H1 (cell line): ENCODE data around the gene XPO1. TPM values are rescaled to one million over a fixed set of nuclear protein-coding genes. Genes with fewer than 3 reads are reported as not detected.

Source experiments
- CTCF ChIA-PET: fragments of 300-600 bp; sonication (Branson Sonifier 250); formaldehyde crosslinking; loops from one replicate; lab custom pipeline; 2021; ENCODE audit not compliant: partially characterized antibody; lab: Charles Lee
- POLR2A ChIA-PET: fragments of 300-600 bp; sonication (Branson Sonifier 250); formaldehyde crosslinking; loops from one replicate; lab custom pipeline; 2021; ENCODE audit warnings: inconsistent platforms; ENCODE audit not compliant: partially characterized antibody; lab: Charles Lee
- DNase-seq, 2 experiments: peaks; one replicate each; pipeline versions ENCODE4 v3.0.0 to v3.0.0-alpha.2; 2010 to 2022; ENCODE audit warnings: low spot score in 2 of 2, low read depth in 1 of 2, mixed read lengths in 1 of 2
- FAIRE-seq: peaks from 2 replicates; lab custom pipeline; 2011; peaks lifted over from hg19 to GRCh38; lab: Jason Lieb, UNC
- H2AFZ ChIP-seq: 2 replicates; pipeline ENCODE4 v1.8.1; 2012; ENCODE audit warnings: low read length, inconsistent platforms
- H2AK5ac ChIP-seq: 2 replicates; pipeline ENCODE4 v1.6.1; 2013; ENCODE audit warnings: low read depth, low read length
- H2BK120ac ChIP-seq: replicated peaks from 2 replicates; pipeline ENCODE3; 2013; ENCODE audit warnings: low read depth, low read length, inconsistent platforms
- H2BK12ac ChIP-seq: 2 replicates; pipeline ENCODE4 v1.6.1; 2013; ENCODE audit warnings: low read depth, low read length
- H2BK15ac ChIP-seq: 2 replicates; pipeline ENCODE4 v1.6.1; 2013; ENCODE audit warnings: low read length
- H2BK20ac ChIP-seq: 2 replicates; pipeline ENCODE4 v1.6.1; 2013; ENCODE audit warnings: low read length
- H2BK5ac ChIP-seq: 2 replicates; pipeline ENCODE4 v1.6.1; 2013; ENCODE audit warnings: low read depth, low read length
- H3K14ac ChIP-seq: 2 replicates; pipeline ENCODE4 v1.6.1; 2013; ENCODE audit warnings: inconsistent platforms; ENCODE audit not compliant: insufficient read length
- H3K18ac ChIP-seq: 2 replicates; pipeline ENCODE4 v1.6.1; 2013; ENCODE audit warnings: low read length; ENCODE audit errors: extremely low read depth
- H3K23ac ChIP-seq: 2 replicates; pipeline ENCODE4 v1.6.1; 2013; ENCODE audit warnings: inconsistent platforms; ENCODE audit not compliant: insufficient read length
- H3K23me2 ChIP-seq: 2 replicates; pipeline ENCODE4 v1.6.1; 2013; ENCODE audit warnings: low read depth, low read length
- H3K27ac ChIP-seq: 2 replicates; pipeline ENCODE4 v1.6.1; 2011; ENCODE audit warnings: low read depth, low read length, inconsistent platforms
- H3K27me3 ChIP-seq, 4 experiments: replicated peaks in 1 of 4; 1 replicate in 1 of 4; 2 replicates in 3 of 4; pipeline versions ENCODE4 v1.6.1 to v1.8.1; 2011 to 2013; ENCODE audit warnings: low read length in 3 of 4, mild to moderate bottlenecking in 3 of 4, inconsistent platforms in 2 of 4, mixed read lengths in 2 of 4, moderate library complexity in 1 of 4; ENCODE audit not compliant: control insufficient read depth in 3 of 4, insufficient read depth in 3 of 4; ENCODE audit errors: extremely low read depth in 1 of 4
- H3K36me3 ChIP-seq, 4 experiments: 2 replicates each; pipeline versions ENCODE4 v1.6.1 to v1.8.1; 2011 to 2013; ENCODE audit warnings: mild to moderate bottlenecking in 4 of 4, low read length in 3 of 4, moderate library complexity in 2 of 4, control low read depth in 1 of 4, inconsistent platforms in 1 of 4; ENCODE audit not compliant: insufficient read depth in 4 of 4, control insufficient read depth in 2 of 4
- H3K4ac ChIP-seq: replicated peaks from 2 replicates; pipeline ENCODE3; 2013; ENCODE audit warnings: low read length, low read depth, mixed read lengths, inconsistent platforms; ENCODE audit not compliant: insufficient read length
- H3K4me1 ChIP-seq, 4 experiments: replicated peaks in 1 of 4; 1 replicate in 1 of 4; 2 replicates in 3 of 4; pipeline versions ENCODE4 v1.6.1 to v1.8.1; 2011 to 2013; ENCODE audit warnings: low read length in 3 of 4, inconsistent platforms in 2 of 4, mixed read lengths in 1 of 4; ENCODE audit not compliant: insufficient read depth in 4 of 4, control insufficient read depth in 3 of 4
- H3K4me2 ChIP-seq, 2 experiments: 2 replicates each; pipeline versions ENCODE4 v1.6.1 to v1.8.1; 2011 to 2013; ENCODE audit warnings: low read depth in 2 of 2, low read length in 2 of 2, control low read depth in 1 of 2, inconsistent platforms in 1 of 2, mild to moderate bottlenecking in 1 of 2; ENCODE audit not compliant: insufficient read depth in 1 of 2
- H3K4me3 ChIP-seq, 4 experiments: fragments of 200-600, 300-600 bp in 1 of 4; sonication (generic), shearing (Covaris generic), sonication (Bioruptor Twin) in 1 of 4; 2 replicates each; pipeline versions ENCODE4 v1.5.1 to v1.8.1; 2011 to 2016; ENCODE audit warnings: low read length in 4 of 4, low read depth in 3 of 4, control low read depth in 2 of 4, inconsistent platforms in 2 of 4, mild to moderate bottlenecking in 2 of 4, mixed read lengths in 1 of 4, moderate library complexity in 1 of 4; ENCODE audit not compliant: insufficient read depth in 2 of 4; ENCODE audit errors: extremely low read depth in 1 of 4
- H3K56ac ChIP-seq: replicated peaks from 2 replicates; pipeline ENCODE3; 2013; ENCODE audit warnings: low read depth, mild to moderate bottlenecking, mixed read lengths, low read length, inconsistent platforms; ENCODE audit not compliant: insufficient read length
- H3K79me1 ChIP-seq: 2 replicates; pipeline ENCODE4 v1.6.1; 2013; ENCODE audit warnings: low read depth, low read length, control low read depth
- H3K79me2 ChIP-seq, 2 experiments: 2 replicates each; pipeline versions ENCODE4 v1.6.1 to v1.8.1; 2012 to 2013; ENCODE audit warnings: low read length in 2 of 2, mild to moderate bottlenecking in 2 of 2, inconsistent platforms in 1 of 2; ENCODE audit not compliant: insufficient read depth in 2 of 2, control insufficient read depth in 1 of 2
- H3K9ac ChIP-seq, 4 experiments: replicated peaks in 1 of 4; 1 replicate in 1 of 4; 2 replicates in 3 of 4; pipeline versions ENCODE4 v1.6.1 to v1.8.1; 2011 to 2013; ENCODE audit warnings: low read depth in 3 of 4, low read length in 3 of 4, control low read depth in 2 of 4, mild to moderate bottlenecking in 2 of 4, moderate library complexity in 2 of 4, inconsistent platforms in 1 of 4; ENCODE audit errors: extremely low read depth in 1 of 4
- H3K9me3 ChIP-seq, 2 experiments: 2 replicates each; pipeline versions ENCODE4 v1.6.1 to v1.8.1; 2012 to 2013; ENCODE audit warnings: mild to moderate bottlenecking in 2 of 2, moderate library complexity in 2 of 2, control low read depth in 1 of 2, inconsistent platforms in 1 of 2, low read depth in 1 of 2, low read length in 1 of 2, mixed read lengths in 1 of 2; ENCODE audit not compliant: insufficient read depth in 2 of 2
- H4K20me1 ChIP-seq, 2 experiments: replicated peaks in 1 of 2; 2 replicates each; pipeline versions ENCODE3 to v1.8.1; 2011 to 2013; ENCODE audit warnings: inconsistent platforms in 2 of 2, low read length in 2 of 2, mild to moderate bottlenecking in 1 of 2; ENCODE audit not compliant: insufficient read depth in 2 of 2, control insufficient read depth in 1 of 2
- H4K5ac ChIP-seq: 2 replicates; pipeline ENCODE4 v1.6.1; 2013; ENCODE audit warnings: low read length, low read depth, mixed read lengths, inconsistent platforms; ENCODE audit not compliant: insufficient read length
- H4K8ac ChIP-seq: 2 replicates; pipeline ENCODE4 v1.8.0; 2013; ENCODE audit warnings: mild to moderate bottlenecking, moderate library complexity, low read length, inconsistent platforms; ENCODE audit not compliant: insufficient read depth; ENCODE audit errors: extremely low read depth
- H4K91ac ChIP-seq: replicated peaks from 2 replicates; pipeline ENCODE3; 2013; ENCODE audit warnings: low read length, mixed read lengths, inconsistent platforms; ENCODE audit not compliant: insufficient read length
- BCL11A ChIP-seq, 2 experiments: IDR thresholded peaks; one replicate each; pipeline ENCODE4 v1.6.1; 2011; ENCODE audit warnings: low read depth in 2 of 2, low read length in 2 of 2, mild to moderate bottlenecking in 2 of 2
- CBX8 ChIP-seq: fragments of 300-800, 300-1000 bp; sonication (generic); IDR thresholded peaks from 2 replicates; pipeline ENCODE4 v1.7.1; 2016; ENCODE audit warnings: low read depth, low read length, borderline replicate concordance
- GABPA ChIP-seq: IDR thresholded peaks from 2 replicates; pipeline ENCODE4 v1.6.1; 2011; ENCODE audit warnings: mild to moderate bottlenecking, low read length, moderate library complexity, borderline replicate concordance; ENCODE audit not compliant: insufficient read depth
- GTF2F1 ChIP-seq: IDR thresholded peaks from 2 replicates; pipeline ENCODE4 v1.6.1; 2012; ENCODE audit warnings: low read depth, low read length, improper control_type of control experiment, borderline replicate concordance
- NRF1 ChIP-seq: IDR thresholded peaks from 2 replicates; pipeline ENCODE4 v1.6.1; 2011; ENCODE audit warnings: mild to moderate bottlenecking, low read depth, low read length, improper control_type of control experiment
- POLR2AphosphoS5 ChIP-seq: IDR thresholded peaks from 2 replicates; pipeline ENCODE4 v1.6.1; 2011; ENCODE audit warnings: low read depth, low read length
- RBBP5 ChIP-seq: IDR thresholded peaks from 2 replicates; pipeline ENCODE4 v1.7.1; 2012; ENCODE audit warnings: low read depth, mild to moderate bottlenecking, inconsistent platforms, low read length, moderate library complexity, borderline replicate concordance
- RXRA ChIP-seq: IDR thresholded peaks from 2 replicates; pipeline ENCODE4 v1.6.1; 2011; ENCODE audit warnings: low read depth, mild to moderate bottlenecking, low read length, moderate library complexity; ENCODE audit not compliant: insufficient read depth
- SIRT6 ChIP-seq: IDR thresholded peaks from one replicate; pipeline ENCODE4 v1.7.1; 2012; ENCODE audit warnings: low read length, inconsistent platforms
- TCF12 ChIP-seq: IDR thresholded peaks from 2 replicates; pipeline ENCODE4 v1.6.1; 2011; ENCODE audit warnings: low read depth, mild to moderate bottlenecking, low read length
- TEAD4 ChIP-seq: IDR thresholded peaks from 2 replicates; pipeline ENCODE4 v1.6.1; 2012; ENCODE audit warnings: low read depth, low read length, inconsistent platforms, mixed read lengths
- YY1 ChIP-seq: IDR thresholded peaks from 2 replicates; pipeline ENCODE4 v1.6.1; 2011; ENCODE audit warnings: low read depth, mild to moderate bottlenecking, low read length
- WGBS, 2 experiments: shearing (Covaris generic) in 1 of 2; methylation state at CpG; one replicate each; pipeline versions ENCODE4 v1.1.6 to v1.1.7; 2013 to 2015; ENCODE audit warnings: low lambda C conversion rate in 2 of 2, mixed read lengths in 2 of 2, inconsistent platforms in 1 of 2, low coverage in 1 of 2, missing lambda C conversion rate in 1 of 2; ENCODE audit not compliant: insufficient replicate concordance in 2 of 2, insufficient coverage in 1 of 2, insufficient read length in 1 of 2; ENCODE audit errors: extremely low coverage in 1 of 2, missing lambda C conversion rate in 1 of 2; 5-methylcytosine and 5-hydroxymethylcytosine counted together
- polyA plus RNA-seq, 7 experiments: library from polyadenylated mRNA; depleted of rRNA in 3 of 7; stranded (reverse) in 5 of 7; unstranded in 2 of 7; fragments of >200 nt in 5 of 7; fragments of 200-250 nt in 2 of 7; gene quantifications; 1 replicate in 5 of 7; 2 replicates in 1 of 7; 4 replicates in 1 of 7; pipeline versions ENCODE4 v1.2.1 to v1.2.3, GENCODE V29; 2011 to 2013; ENCODE audit warnings: missing spikeins in 2 of 7, mixed read lengths in 2 of 7
- total RNA-seq: library from RNA; stranded (reverse); fragmentation: NEBNext Ultra II Directional; extraction: Animal tissue kit (Norgen Biotek cat#: 25700); gene quantifications from 2 replicates; pipeline ENCODE4 v1.2.1, GENCODE V29; 2021
- TF ChIP-seq, protein P1 (sequence below): IDR thresholded peaks from 2 replicates; pipeline ENCODE4 v1.6.1; 2012; ENCODE audit warnings: low read length, inconsistent platforms

Gene XPO1
- total and polyA plus RNA-seq, 2 of the 8 experiments (the other 6 are each of a cell fraction or from before 2014, with no cell fraction given), result 110 to 296 TPM

DNA sequence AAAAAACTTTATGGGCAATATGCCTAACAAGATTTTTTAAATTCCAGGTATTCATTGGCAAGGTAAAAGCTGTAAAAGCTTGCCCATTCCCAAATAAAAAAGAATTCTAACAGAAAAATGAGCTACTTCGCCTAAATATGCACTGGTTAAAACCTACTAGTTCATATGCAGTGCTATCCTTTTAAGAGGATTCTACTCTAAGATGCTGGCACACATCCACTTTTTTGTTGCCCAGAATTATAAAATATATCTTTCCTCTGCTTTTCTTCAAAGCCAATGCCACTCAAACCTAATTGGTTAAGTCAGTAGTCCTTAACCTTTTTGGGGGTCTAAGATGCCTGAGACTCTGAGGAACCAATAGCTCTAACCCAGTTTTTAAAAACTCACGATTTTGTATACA lies 3.2 kb downstream of the XPO1 start:
- H3K23me2 ChIP-seq, result peaks cover 11% of the 10 kb centered on the region
- H4K91ac ChIP-seq, result no peak overlapping the region
- H3K56ac ChIP-seq, result no peak overlapping the region
- peaks cover 64 to 79% of the 10 kb centered on the region in 2 experiments for H3K79me2 ChIP-seq
- H3K4ac ChIP-seq, result no peak overlapping the region
- H3K27ac ChIP-seq, result no peak overlapping the region
- no peak overlapping the region for H2AFZ ChIP-seq
- no peak overlapping the region for H3K9ac ChIP-seq
- ChIA-PET CTCF (interaction anchor here (0.8 to 3.2 kb wide), 5 partner anchors 12 to 316 kb away, joined by 3 to 10 read pairs (median 3); no protein-coding TSS in a partner anchor), POLR2A (interaction anchor here (0.6 to 5.4 kb wide), 13 partner anchors 9 to 136 kb away, joined by 3 to 53 read pairs (median 5); no protein-coding TSS in a partner anchor)
- H2BK5ac ChIP-seq, result no peak overlapping the region
- DNase-seq (no peak), FAIRE-seq (no peak)
- H3K18ac ChIP-seq, result no peak overlapping the region
- H3K27me3 ChIP-seq, result no peaks in the 10 kb centered on the region
- WGBS, 2 experiments, result 28% methylated on average over 2 of the region's 2 CpGs; no CpG with 5 or more reads in 1 of the 2 experiments
- no peak overlapping the region for H2BK20ac ChIP-seq
- no peak overlapping the region for H4K8ac ChIP-seq
- peaks cover 2 to 11% (median 6%) of the 10 kb centered on the region in 4 experiments; a peak in 4 of 7 replicates for H3K4me1 ChIP-seq
- H4K20me1 ChIP-seq, result peaks cover 18 to 38% of the 10 kb centered on the region in 2 experiments
- H3K79me1 ChIP-seq, result no peaks in the 10 kb centered on the region
- H2BK12ac ChIP-seq, result no peak overlapping the region
- no peak overlapping the region for H3K23ac ChIP-seq
- peak overlapping the region; percentile 82 to 98 for H3K4me2 ChIP-seq
- no peaks in the 10 kb centered on the region; a peak in 1 of 4 replicates for H3K9me3 ChIP-seq
- H2AK5ac ChIP-seq, result no peak overlapping the region
- H2BK120ac ChIP-seq, result no peak overlapping the region
- no peak overlapping the region for H4K5ac ChIP-seq
- no peak overlapping the region for H3K14ac ChIP-seq
- peak overlapping the region; percentile 96 to 99 (median 97); a peak in 7 of 8 replicates for H3K4me3 ChIP-seq
- H2BK15ac ChIP-seq, result no peak overlapping the region
- peaks cover 0 to 24% (median 4%) of the 10 kb centered on the region in 4 experiments; a peak in 3 of 8 replicates for H3K36me3 ChIP-seq
- TF ChIP-seq BCL11A (IDR thresholded peaks at IDR 0.05; ENCODE audit: low read depth in 2 of 2, low read length in 2 of 2) (no peak), POLR2AphosphoS5 (no peak), SIRT6 (no peak), GTF2F1 (no peak), YY1 (no peak), RXRA (no peak), NRF1 (no peak), TCF12 (no peak), CBX8 (no peak), GABPA (no peak), TEAD4 (no peak), RBBP5 (no peak)
- TF ChIP-seq, protein P1, sequence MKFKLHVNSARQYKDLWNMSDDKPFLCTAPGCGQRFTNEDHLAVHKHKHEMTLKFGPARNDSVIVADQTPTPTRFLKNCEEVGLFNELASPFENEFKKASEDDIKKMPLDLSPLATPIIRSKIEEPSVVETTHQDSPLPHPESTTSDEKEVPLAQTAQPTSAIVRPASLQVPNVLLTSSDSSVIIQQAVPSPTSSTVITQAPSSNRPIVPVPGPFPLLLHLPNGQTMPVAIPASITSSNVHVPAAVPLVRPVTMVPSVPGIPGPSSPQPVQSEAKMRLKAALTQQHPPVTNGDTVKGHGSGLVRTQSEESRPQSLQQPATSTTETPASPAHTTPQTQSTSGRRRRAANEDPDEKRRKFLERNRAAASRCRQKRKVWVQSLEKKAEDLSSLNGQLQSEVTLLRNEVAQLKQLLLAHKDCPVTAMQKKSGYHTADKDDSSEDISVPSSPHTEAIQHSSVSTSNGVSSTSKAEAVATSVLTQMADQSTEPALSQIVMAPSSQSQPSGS, result no peak
